Effector memory CD8-positive, alpha-beta T cell (primary cell): ENCODE data around the gene ZACN.

Experiments
- ATAC-seq: fragments of 150-1000 bp; cut with Tn5 transposase; replicated peaks from 2 replicates; pipeline ENCODE4 v1.10.0; 2021; ENCODE audit warnings: mild to moderate bottlenecking, moderate library complexity
- DNase-seq, 3 experiments: peaks; one replicate each; pipeline ENCODE4 v3.0.0; 2021
- H3K27ac Mint-ChIP-seq, 2 donors: one replicate each; pipeline ENCODE4 v1.8.0; 2022; ENCODE audit warnings: mild to moderate bottlenecking in 2 of 2, mixed read lengths in 2 of 2, moderate library complexity in 2 of 2
- H3K27me3 Mint-ChIP-seq, 2 donors: one replicate each; pipeline ENCODE4 v1.8.0; 2022; ENCODE audit warnings: mixed read lengths in 2 of 2
- H3K36me3 Mint-ChIP-seq: one replicate; pipeline ENCODE4 v1.8.0; 2022; ENCODE audit warnings: mild to moderate bottlenecking, moderate library complexity, mixed read lengths; ENCODE audit not compliant: insufficient read depth
- H3K4me1 Mint-ChIP-seq, 2 donors: one replicate each; pipeline ENCODE4 v1.8.0; 2022; ENCODE audit warnings: low read depth in 2 of 2, mixed read lengths in 2 of 2
- H3K4me3 Mint-ChIP-seq, 2 donors: one replicate each; pipeline ENCODE4 v1.8.0; 2022; ENCODE audit warnings: mild to moderate bottlenecking in 2 of 2, mixed read lengths in 2 of 2, moderate library complexity in 2 of 2
- H3K9me3 Mint-ChIP-seq, 2 donors: one replicate each; pipeline ENCODE4 v1.8.0; 2022; ENCODE audit warnings: mixed read lengths in 2 of 2

The ZACN gene

DNA sequence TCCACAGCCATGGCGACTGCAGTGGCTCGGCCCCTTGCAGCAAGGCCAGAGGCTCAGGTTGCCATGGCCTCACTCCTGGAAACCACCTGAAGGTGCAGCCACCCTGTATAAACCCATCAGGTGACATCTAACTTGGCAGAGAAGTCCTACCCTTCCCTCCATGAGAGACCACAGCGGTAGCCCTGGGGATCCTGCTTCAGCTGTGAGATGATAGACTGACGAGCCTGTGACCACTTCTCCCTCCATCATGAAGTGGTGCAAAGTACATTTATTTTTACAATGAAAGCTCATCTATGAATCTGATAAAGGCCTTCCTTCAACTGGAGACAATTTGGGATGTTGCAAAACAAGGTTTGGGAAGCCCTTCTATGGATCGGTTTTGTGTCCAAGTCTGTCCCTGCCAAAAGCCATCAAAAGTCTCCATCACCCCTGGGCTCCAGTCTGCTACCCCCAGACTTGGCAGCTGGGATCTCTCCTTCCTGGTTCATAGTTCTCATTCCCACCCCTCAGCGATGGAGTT is 1.8 kb downstream of the ZACN start:
- Mint-ChIP-seq H3K9me3 (no peaks in the 10 kb centered on the region), H3K36me3 (peaks cover 5% of the 10 kb centered on the region), H3K4me3 (no peak overlapping the region), H3K27me3 (peaks cover 13 to 30% of the 10 kb centered on the region in 2 donors), H3K27ac (peak overlapping the region; percentile 41 to 68), H3K4me1 (peaks cover 13 to 19% of the 10 kb centered on the region in 2 donors)
- no peak for ATAC-seq
- no peak for DNase-seq

DNA sequence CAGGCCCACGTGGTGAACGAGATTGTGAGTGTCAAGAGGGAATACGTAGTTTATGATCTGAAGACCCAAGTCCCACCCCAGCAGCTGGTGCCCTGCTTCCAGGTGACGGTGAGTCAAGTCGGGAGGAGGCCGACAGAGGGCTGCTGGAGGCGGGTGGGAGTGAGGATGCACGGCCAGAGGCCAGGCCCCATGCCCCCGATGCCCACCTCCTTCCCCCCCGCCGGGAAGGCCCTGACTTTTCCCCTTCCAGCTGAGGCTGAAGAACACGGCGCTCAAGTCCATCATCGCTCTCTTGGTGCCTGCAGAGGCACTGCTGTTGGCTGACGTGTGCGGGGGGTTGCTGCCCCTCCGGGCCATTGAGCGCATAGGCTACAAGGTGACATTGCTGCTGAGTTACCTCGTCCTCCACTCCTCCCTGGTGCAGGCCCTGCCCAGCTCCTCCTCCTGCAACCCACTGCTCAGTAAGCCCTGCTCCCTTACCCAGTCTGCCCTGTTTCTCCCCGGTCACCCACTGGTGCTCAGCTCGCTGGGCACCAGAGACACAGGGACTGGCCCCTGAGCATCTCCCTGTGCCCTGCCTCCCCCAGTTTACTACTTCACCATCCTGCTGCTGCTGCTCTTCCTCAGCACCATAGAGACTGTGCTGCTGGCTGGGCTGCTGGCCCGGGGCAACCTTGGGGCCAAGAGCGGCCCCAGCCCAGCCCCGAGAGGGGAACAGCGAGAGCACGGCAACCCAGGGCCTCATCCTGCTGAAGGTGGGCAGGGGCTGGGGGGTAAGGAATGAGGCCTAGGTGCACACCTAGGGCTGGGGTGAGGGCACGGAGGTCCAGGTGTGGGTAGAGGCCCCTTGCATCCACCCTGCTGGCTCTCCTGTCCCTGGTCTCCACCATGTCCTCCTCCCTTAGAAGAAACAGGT is 2.6 kb downstream of the ZACN start:
- no peak for DNase-seq
- H3K36me3 Mint-ChIP-seq, result peaks cover 5% of the 10 kb centered on the region

DNA sequence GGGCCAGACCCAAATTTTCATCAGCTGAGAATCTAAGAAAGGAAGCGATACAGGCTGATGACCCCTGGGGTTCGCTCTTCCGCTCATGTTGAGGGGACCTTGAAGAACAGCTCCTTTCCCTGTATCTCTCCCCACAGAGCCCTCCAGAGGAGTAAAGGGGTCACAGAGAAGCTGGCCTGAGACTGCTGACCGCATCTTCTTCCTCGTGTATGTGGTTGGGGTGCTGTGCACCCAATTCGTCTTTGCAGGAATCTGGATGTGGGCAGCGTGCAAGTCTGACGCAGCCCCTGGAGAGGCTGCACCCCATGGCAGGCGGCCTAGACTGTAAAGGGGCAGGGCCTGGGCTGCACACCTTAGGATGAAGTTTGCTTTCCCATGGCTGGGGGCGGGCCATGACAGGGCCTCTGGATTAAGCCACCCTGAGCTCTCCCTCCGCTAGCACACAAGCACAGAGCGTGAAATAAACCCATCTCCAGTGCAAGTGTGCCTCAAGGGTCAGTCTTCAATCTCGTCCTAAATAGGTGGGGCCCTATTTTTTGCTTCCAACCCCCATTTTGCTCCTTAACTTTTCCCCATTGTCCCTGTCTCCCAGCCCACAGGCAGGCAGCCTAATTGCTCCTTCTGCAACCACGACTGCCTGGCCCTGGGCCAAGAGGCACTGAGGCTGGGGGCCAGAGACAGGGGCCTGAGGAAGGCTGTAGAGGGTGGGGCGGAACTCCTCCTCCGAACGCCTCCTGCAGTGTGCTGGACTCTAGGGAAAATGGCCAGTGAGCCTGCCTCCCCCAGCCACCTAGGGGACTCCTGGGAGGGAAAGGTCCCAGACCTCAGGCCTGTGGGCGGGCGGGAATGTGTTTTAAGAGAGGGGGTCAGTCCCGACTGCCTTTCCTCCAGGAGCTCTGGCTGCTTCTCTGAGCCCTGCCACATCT is 3.6 kb downstream of the ZACN start:
- Mint-ChIP-seq H3K4me3 (no peak overlapping the region), H3K4me1 (peaks cover 6 to 10% of the 10 kb centered on the region in 2 donors), H3K9me3 (no peaks in the 10 kb centered on the region), H3K27me3 (peaks cover 0 to 12% of the 10 kb centered on the region in 2 donors), H3K27ac (peak overlapping the region in 1 of 2 donors; percentile 78), H3K36me3 (peaks cover 8% of the 10 kb centered on the region)
- ATAC-seq (no peak), DNase-seq (no peak)

More for the DNA sequence above, 2.6 kb downstream of the ZACN start:
- no peak overlapping the region for H3K4me3 Mint-ChIP-seq
- ATAC-seq, result no peak
- H3K9me3 Mint-ChIP-seq, result no peaks in the 10 kb centered on the region
- peaks cover 9 to 23% of the 10 kb centered on the region in 2 donors for H3K27me3 Mint-ChIP-seq
- peaks cover 11 to 16% of the 10 kb centered on the region in 2 donors for H3K4me1 Mint-ChIP-seq
- H3K27ac Mint-ChIP-seq, result peak overlapping the region; percentile 41 to 49

DNA sequence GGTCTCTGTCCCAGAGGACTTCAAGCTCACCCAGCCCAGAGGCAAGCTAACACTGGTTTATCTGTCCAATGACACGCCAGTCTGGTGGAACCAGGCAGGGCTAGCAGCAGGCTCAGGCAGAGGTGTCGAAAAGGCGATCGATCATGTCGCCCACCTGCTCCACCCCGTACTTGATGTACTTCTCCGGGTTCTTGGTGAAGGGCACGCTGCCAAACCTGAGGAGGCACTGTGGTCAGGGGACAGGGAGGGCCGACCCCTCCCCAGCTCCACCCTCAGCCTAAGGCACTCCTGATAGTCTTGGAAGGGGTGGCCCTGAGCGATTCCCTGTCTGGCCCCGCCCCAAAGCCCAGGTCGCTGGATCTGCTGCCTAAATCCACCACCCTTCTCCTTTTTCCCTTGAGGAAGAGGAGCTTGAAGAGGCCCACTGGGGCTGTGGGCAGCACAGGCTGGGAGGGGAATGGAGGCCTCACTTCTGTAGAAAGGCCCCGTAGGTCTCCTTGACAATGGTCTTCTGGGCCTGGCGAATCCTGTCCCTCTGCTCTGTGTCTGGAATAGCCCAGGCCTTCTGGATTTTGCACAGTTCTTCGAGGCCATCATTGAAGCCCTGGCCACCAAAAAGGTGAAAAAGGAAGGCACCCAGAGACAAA is 4.7 kb downstream of the ZACN start:
- H3K9me3 Mint-ChIP-seq, result no peaks in the 10 kb centered on the region
- H3K4me1 Mint-ChIP-seq, result peaks cover 2 to 8% of the 10 kb centered on the region in 2 donors
- peaks cover 0 to 2% of the 10 kb centered on the region in 2 donors for H3K27me3 Mint-ChIP-seq
- ATAC-seq (no peak), DNase-seq (no peak)
- H3K36me3 Mint-ChIP-seq, result peaks cover 8% of the 10 kb centered on the region
- no peak overlapping the region for H3K4me3 Mint-ChIP-seq
- peak overlapping the region in 1 of 2 donors; percentile 78 for H3K27ac Mint-ChIP-seq

GRCh38 chr17:76085066-76085730 is 6.2 kb downstream of the ZACN start:
- H3K36me3 Mint-ChIP-seq, result peaks cover 15% of the 10 kb centered on the region
- DNase-seq (no peak), ATAC-seq (no peak)
- H3K27ac Mint-ChIP-seq, result no peak overlapping the region
- no peak overlapping the region for H3K4me3 Mint-ChIP-seq
- H3K27me3 Mint-ChIP-seq, result no peaks in the 10 kb centered on the region
- peaks cover 0 to 2% of the 10 kb centered on the region in 2 donors for H3K4me1 Mint-ChIP-seq
- no peaks in the 10 kb centered on the region for H3K9me3 Mint-ChIP-seq

GRCh38 chr17:76085731-76086366 is 6.9 kb downstream of the ZACN start:
- peaks cover 0 to 2% of the 10 kb centered on the region in 2 donors for H3K4me1 Mint-ChIP-seq
- H3K27ac Mint-ChIP-seq, result peak overlapping the region in 1 of 2 donors; percentile 88
- H3K4me3 Mint-ChIP-seq, result no peak overlapping the region
- H3K9me3 Mint-ChIP-seq, result no peaks in the 10 kb centered on the region
- DNase-seq (no peak), ATAC-seq (no peak)
- no peaks in the 10 kb centered on the region for H3K27me3 Mint-ChIP-seq
- H3K36me3 Mint-ChIP-seq, result peaks cover 19% of the 10 kb centered on the region

- Mint-ChIP-seq H3K4me1 (peaks cover 0 to 2% of the 10 kb centered on the region in 2 donors), H3K9me3 (no peaks in the 10 kb centered on the region), H3K27ac (peak overlapping the region in 1 of 2 donors; percentile 88), H3K36me3 (peaks cover 19% of the 10 kb centered on the region), H3K4me3 (no peak overlapping the region), H3K27me3 (no peaks in the 10 kb centered on the region)
- no peak for ATAC-seq
- no peak for DNase-seq
Measured at GRCh38 chr17:76086384-76086783, 7.4 kb downstream of the ZACN start.

DNA sequence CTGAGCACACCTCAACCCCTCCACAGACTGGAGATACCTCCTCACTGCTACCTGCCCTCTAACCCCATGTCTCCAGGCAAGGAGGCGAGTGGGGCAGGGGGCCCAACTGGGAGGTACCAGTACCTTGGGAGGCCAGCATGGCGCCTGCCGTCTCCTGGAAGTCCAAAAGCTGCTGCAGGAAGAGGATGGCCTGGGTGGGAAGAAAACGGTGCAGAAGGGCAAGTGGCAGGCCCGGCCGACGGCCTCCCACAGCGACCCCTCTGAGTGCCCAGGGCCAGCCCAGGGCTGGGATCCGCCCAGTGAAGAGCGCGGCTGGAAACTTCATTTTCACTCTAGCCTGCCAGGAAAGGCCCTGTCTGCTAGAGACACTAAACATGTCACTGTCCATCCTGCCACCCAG is 8.5 kb downstream of the ZACN start:
- DNase-seq, result no peak
- Mint-ChIP-seq H3K4me3 (no peak overlapping the region), H3K27ac (no peak overlapping the region), H3K4me1 (peaks cover 0 to 1% of the 10 kb centered on the region in 2 donors), H3K27me3 (no peaks in the 10 kb centered on the region), H3K9me3 (no peaks in the 10 kb centered on the region), H3K36me3 (peaks cover 28% of the 10 kb centered on the region)
- ATAC-seq, result no peak

GRCh38 chr17:76088041-76088867 is 9.3 kb downstream of the ZACN start:
- ATAC-seq (no peak), DNase-seq (no peak)
- no peaks in the 10 kb centered on the region for H3K9me3 Mint-ChIP-seq
- H3K4me1 Mint-ChIP-seq, result peaks cover 0 to 1% of the 10 kb centered on the region in 2 donors
- peaks cover 34% of the 10 kb centered on the region for H3K36me3 Mint-ChIP-seq
- no peak overlapping the region for H3K4me3 Mint-ChIP-seq
- peak overlapping the region; percentile 29 to 38 for H3K27ac Mint-ChIP-seq
- no peaks in the 10 kb centered on the region for H3K27me3 Mint-ChIP-seq

GRCh38 chr17:76088868-76089576 is 10.0 kb downstream of the ZACN start:
- Mint-ChIP-seq H3K36me3 (peaks cover 40% of the 10 kb centered on the region), H3K4me1 (peaks cover 0 to 1% of the 10 kb centered on the region in 2 donors), H3K9me3 (no peaks in the 10 kb centered on the region), H3K27me3 (no peaks in the 10 kb centered on the region), H3K4me3 (no peak overlapping the region), H3K27ac (peak overlapping the region; percentile 29 to 38)
- DNase-seq (no peak), ATAC-seq (no peak)
